Psoas muscle (tissue), 8 donors: Measurements from ENCODE around the gene MIER2. TPM values are rescaled to one million over a fixed set of nuclear protein-coding genes. Genes with fewer than 3 reads are reported as not detected.

Experiments
- ATAC-seq, 4 donors: fragments of 200-7000 bp; cut with Tn5 transposase; one replicate each; pipeline ENCODE4 v1.9.1; 2020; ENCODE audit warnings: moderate library complexity in 3 of 4, mild to moderate bottlenecking in 2 of 4
- DNase-seq, 2 donors: peaks; one replicate each; pipeline ENCODE4 v3.0.0-alpha.2; 2020
- H3K27ac ChIP-seq: fragments of 200-600 bp; one replicate; pipeline ENCODE4 v1.8.0; 2022
- H3K27me3 ChIP-seq, 3 donors: fragments of 200-600 bp in 1 of 3; one replicate each; pipeline versions ENCODE4 v1.6.1 to v1.8.0; 2013 to 2022; ENCODE audit warnings: low read length in 2 of 3, mild to moderate bottlenecking in 2 of 3, moderate library complexity in 1 of 3; ENCODE audit not compliant: insufficient read depth in 3 of 3
- H3K36me3 ChIP-seq, 2 donors: fragments of 200-600 bp in 1 of 2; one replicate each; pipeline versions ENCODE4 v1.6.1 to v1.8.0; 2013 to 2022; ENCODE audit warnings: low read depth in 1 of 2, mild to moderate bottlenecking in 1 of 2, moderate library complexity in 1 of 2; ENCODE audit not compliant: insufficient read depth in 1 of 2
- H3K4me1 ChIP-seq: fragments of 200-600 bp; one replicate; pipeline ENCODE4 v1.8.0; 2022
- H3K4me3 ChIP-seq: fragments of 200-600 bp; one replicate; pipeline ENCODE4 v1.8.0; 2022; ENCODE audit warnings: mild to moderate bottlenecking
- H3K9me3 ChIP-seq: fragments of 200-600 bp; one replicate; pipeline ENCODE4 v1.8.0; 2022
- CTCF ChIP-seq: fragments of 200-600 bp; IDR thresholded peaks from one replicate; pipeline ENCODE4 v1.8.0; 2022; ENCODE audit warnings: antibody characterized with exemption
- WGBS, 3 donors: extraction: QIAGEN DNeasy Blood & Tissue Kit; methylation state at CpG; one replicate each; pipeline versions ENCODE4 v1.1.6 to v1.1.7; 2013; 5-methylcytosine and 5-hydroxymethylcytosine counted together
- intact Hi-C, 2 donors: fragments of 100-400 bp; cut with DNase I; formaldehyde crosslinking; loops; one replicate each; pipeline versions ENCODE4 v1.11.0 to v1.14.2; 2022
- polyA plus RNA-seq, 3 donors: library from polyadenylated mRNA; stranded (reverse); fragments of 200-250 nt; gene quantifications; one replicate each; pipeline ENCODE4 v1.2.3, GENCODE V29; 2013
- total RNA-seq, 4 donors: library from RNA; stranded (reverse); fragmentation: NEBNext Ultra II Directional in 2 of 4; extraction: Animal tissue kit (Norgen Biotek cat#: 25700) in 2 of 4; gene quantifications; one replicate each; pipeline versions ENCODE4 v1.2.1 to v1.2.4, GENCODE V29; 2021 to 2023
- donor health status: healthy with polysubstance abuse.
- donor health status: DM: no; HTN: no; CAD: no; lungs with moderate emphysema.
- donor health status: Bipolar disorder and iron deficiency.
- donor health status: healthy.
- donor health status: DM: yes; HTN: yes; CAD: no.
- donor health status: DM: no; HTN: no; CAD: no.
- donor health status: DM: no; HTN: no; CAD: no.
- donor health status: DM: yes; HTN: yes; CAD: no.

MIER2 gene
- total and polyA plus RNA-seq, 7 donors, result 13.3 to 22.2 (median 19.1) TPM

GRCh38 chr19:307111-307531 lies 37.5 kb downstream of the MIER2 start:
- Histone ChIP-seq H3K9me3 (no peaks in the 10 kb centered on the region), H3K4me1 (no peaks in the 10 kb centered on the region), H3K27ac (no peak overlapping the region), H3K4me3 (peak overlapping the region; percentile 51), H3K36me3 (peaks cover 6 to 60% of the 10 kb centered on the region in 2 donors), H3K27me3 (no peaks in the 10 kb centered on the region)
- intact Hi-C loops, result no loop called here
- WGBS, 3 donors, result 87 to 90% (median 88%) methylated on average over 26 of the region's 26 CpGs
- no peak for TF ChIP-seq CTCF
- ATAC-seq (no peak), DNase-seq (no peak)

- H3K27ac ChIP-seq, result no peak overlapping the region
- H3K36me3 ChIP-seq, result peaks cover 6 to 52% of the 10 kb centered on the region in 2 donors
- intact Hi-C loops, result no loop called here
Measured at GRCh38 chr19:306151-306900, 38.3 kb downstream of the MIER2 start.

GRCh38 chr19:305240-306150 lies 39.1 kb downstream of the MIER2 start:
- no peak overlapping the region for H3K4me3 ChIP-seq
- no peak for ATAC-seq
- no peaks in the 10 kb centered on the region for H3K9me3 ChIP-seq
- no peak overlapping the region for H3K27ac ChIP-seq
- DNase-seq, result peak in 1 of 2 donors; percentile 28
- TF ChIP-seq CTCF, result no peak
- peaks cover 6 to 44% of the 10 kb centered on the region in 2 donors for H3K36me3 ChIP-seq
- intact Hi-C loops, result no loop called here
- no peaks in the 10 kb centered on the region for H3K27me3 ChIP-seq
- WGBS, 3 donors, result 90 to 93% (median 92%) methylated on average over 43 of the region's 43 CpGs
- no peaks in the 10 kb centered on the region for H3K4me1 ChIP-seq

More at GRCh38 chr19:306151-306900, 38.3 kb downstream of the MIER2 start:
- DNase-seq (peak in 1 of 2 donors; percentile 45), ATAC-seq (no peak)
- WGBS, 3 donors, result 87 to 92% (median 91%) methylated on average over 36 to 50 of the region's 50 CpGs
- H3K9me3 ChIP-seq, result no peaks in the 10 kb centered on the region
- no peak overlapping the region for H3K4me3 ChIP-seq
- H3K4me1 ChIP-seq, result no peaks in the 10 kb centered on the region
- no peaks in the 10 kb centered on the region for H3K27me3 ChIP-seq
- no peak for TF ChIP-seq CTCF

- H3K27ac ChIP-seq, result no peak overlapping the region
- WGBS, 3 donors, result 81 to 84% (median 83%) methylated on average over 22 of the region's 22 CpGs
- H3K36me3 ChIP-seq, result no peaks in the 10 kb centered on the region
- H3K4me1 ChIP-seq, result no peaks in the 10 kb centered on the region
- intact Hi-C loops, result no loop called here
- ATAC-seq (no peak), DNase-seq (peak in 1 of 2 donors; percentile 64)
- no peak overlapping the region for H3K4me3 ChIP-seq
- H3K9me3 ChIP-seq, result no peaks in the 10 kb centered on the region
- no peak for TF ChIP-seq CTCF
- peaks cover 4 to 45% (median 21%) of the 10 kb centered on the region in 3 donors for H3K27me3 ChIP-seq
Measured at GRCh38 chr19:296476-297225, 47.9 kb downstream of the MIER2 start.
